ENCODE data around the gene NID1. TPM values are rescaled to one million over a fixed set of nuclear protein-coding genes. Genes with fewer than 3 reads are reported as not detected.
A peak's percentile ranks its signal among the peaks of the same experiment; 100 is the strongest.

NID1 gene
- total and polyA plus RNA-seq, 2 donors: 4.6 to 10.9 TPM

DNA sequence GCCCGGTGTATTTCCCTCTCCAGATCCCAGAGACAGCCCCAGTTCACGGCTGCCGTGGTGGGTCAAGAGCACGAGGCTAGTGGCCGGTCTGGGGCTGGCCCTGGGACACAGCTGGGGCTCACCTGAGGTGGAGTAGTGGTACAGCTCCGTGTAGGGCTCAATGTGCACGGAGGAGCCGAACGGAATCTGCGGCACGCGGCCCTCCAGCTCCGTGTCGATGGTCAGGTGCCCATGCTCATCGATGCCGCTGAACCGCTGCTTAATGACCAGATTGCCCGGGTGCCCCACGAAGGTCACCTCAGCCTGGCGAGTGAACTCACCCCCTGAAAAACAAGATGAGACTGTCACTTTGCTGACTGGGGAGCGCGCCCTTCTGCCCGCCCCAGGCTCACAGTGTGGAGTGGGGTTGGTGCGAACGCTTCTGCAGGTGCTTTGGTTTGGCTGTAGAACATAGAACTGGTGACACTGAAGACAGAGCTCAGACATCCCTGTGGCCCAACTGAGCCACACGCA is 35.4 kb downstream of the NID1 start:
- 95% methylated on average over 26 of the region's 26 CpGs for WGBS
- DNase-seq (ENCODE audit: low read depth in 6 of 9, low spot score in 9 of 9): no peak
- H3K36me3 ChIP-seq (ENCODE audit: control insufficient read depth in 2 of 2, insufficient read depth in 2 of 2, low read length in 1 of 2): no peaks in the 10 kb centered on the region

DNA sequence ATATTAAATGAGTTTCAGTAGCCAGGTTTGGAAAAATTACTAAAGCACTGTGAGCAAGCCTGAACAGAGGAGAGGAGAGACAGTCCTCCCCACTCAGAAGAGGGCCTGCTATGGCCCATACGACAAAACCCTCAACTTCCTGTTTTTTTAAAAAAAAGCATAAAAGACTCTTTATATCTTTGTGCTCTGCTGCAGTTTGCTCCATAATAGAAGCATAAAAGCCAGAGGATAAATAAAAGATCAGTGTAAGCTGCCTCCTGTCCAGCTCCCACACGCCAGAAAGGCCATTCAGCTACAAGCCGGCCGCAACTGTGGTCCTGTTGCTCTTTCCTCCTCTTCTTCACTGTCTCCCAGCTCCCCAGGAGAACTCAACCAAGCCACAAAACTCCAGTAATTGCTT is 37.8 kb downstream of the NID1 start:
- no peak overlapping the region for H3K4me3 ChIP-seq (ENCODE audit: low read length in 2 of 2)
- no peaks in the 10 kb centered on the region for H3K9me3 ChIP-seq (ENCODE audit: control insufficient read depth in 2 of 2, insufficient read depth in 1 of 2, low read length in 1 of 2)
- no peaks in the 10 kb centered on the region for H3K27me3 ChIP-seq (ENCODE audit: control insufficient read depth in 2 of 2, insufficient read depth in 1 of 2, low read length in 1 of 2)
- H3K36me3 ChIP-seq (ENCODE audit: control insufficient read depth in 2 of 2, insufficient read depth in 2 of 2, low read length in 1 of 2): no peaks in the 10 kb centered on the region
- WGBS: 66% methylated on average over 4 of the region's 4 CpGs
- no peak overlapping the region for H3K27ac ChIP-seq (ENCODE audit: low read depth in 1 of 2, low read length in 1 of 2)
- DNase-seq (ENCODE audit: low read depth in 6 of 9, low spot score in 9 of 9): peak in 3 of 9 donors; percentile 6 to 28 (median 9)
- peaks cover 0 to 7% of the 10 kb centered on the region in 2 donors for H3K4me1 ChIP-seq (ENCODE audit: control insufficient read depth in 2 of 2, insufficient read depth in 2 of 2, low read length in 2 of 2)

More for the DNA sequence above, 35.4 kb downstream of the NID1 start:
- peaks cover 0 to 7% of the 10 kb centered on the region in 2 donors for H3K4me1 ChIP-seq (ENCODE audit: control insufficient read depth in 2 of 2, insufficient read depth in 2 of 2, low read length in 2 of 2)
- no peak overlapping the region for H3K27ac ChIP-seq (ENCODE audit: low read depth in 1 of 2, low read length in 1 of 2)
- H3K9me3 ChIP-seq (ENCODE audit: control insufficient read depth in 2 of 2, insufficient read depth in 1 of 2, low read length in 1 of 2): no peaks in the 10 kb centered on the region
- H3K4me3 ChIP-seq (ENCODE audit: low read length in 2 of 2): no peak overlapping the region
- H3K27me3 ChIP-seq (ENCODE audit: control insufficient read depth in 2 of 2, insufficient read depth in 1 of 2, low read length in 1 of 2): no peaks in the 10 kb centered on the region

DNA sequence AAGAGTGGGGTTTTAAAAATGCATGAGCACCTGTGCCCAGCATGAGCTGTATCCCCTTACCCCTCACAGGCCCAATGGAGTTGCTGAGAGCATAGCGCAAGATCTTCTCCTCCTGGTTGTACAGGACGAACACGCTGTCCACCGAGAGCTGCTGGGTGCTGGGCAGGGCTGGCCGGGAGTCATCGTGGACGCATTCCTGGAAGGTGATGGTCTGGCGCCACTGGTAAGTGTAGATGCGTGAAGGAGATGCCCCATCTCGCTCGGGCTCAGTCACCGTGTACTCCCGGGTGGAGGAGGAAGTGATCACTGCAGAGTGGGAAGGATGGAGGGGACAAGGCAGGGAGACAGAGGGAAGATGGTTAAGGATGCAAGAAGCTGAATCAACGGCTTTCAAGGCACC is 39.1 kb downstream of the NID1 start:
- no peak for DNase-seq (ENCODE audit: low read depth in 6 of 9, low spot score in 9 of 9)
- Histone ChIP-seq H3K4me3 (ENCODE audit: low read length in 2 of 2) (no peak overlapping the region), H3K4me1 (ENCODE audit: control insufficient read depth in 2 of 2, insufficient read depth in 2 of 2, low read length in 2 of 2) (peaks cover 0 to 7% of the 10 kb centered on the region in 2 donors), H3K9me3 (ENCODE audit: control insufficient read depth in 2 of 2, insufficient read depth in 1 of 2, low read length in 1 of 2) (no peaks in the 10 kb centered on the region), H3K27me3 (ENCODE audit: control insufficient read depth in 2 of 2, insufficient read depth in 1 of 2, low read length in 1 of 2) (no peaks in the 10 kb centered on the region), H3K36me3 (ENCODE audit: control insufficient read depth in 2 of 2, insufficient read depth in 2 of 2, low read length in 1 of 2) (no peaks in the 10 kb centered on the region), H3K27ac (ENCODE audit: low read depth in 1 of 2, low read length in 1 of 2) (no peak overlapping the region)
- WGBS: 99% methylated on average over 14 of the region's 14 CpGs

DNA sequence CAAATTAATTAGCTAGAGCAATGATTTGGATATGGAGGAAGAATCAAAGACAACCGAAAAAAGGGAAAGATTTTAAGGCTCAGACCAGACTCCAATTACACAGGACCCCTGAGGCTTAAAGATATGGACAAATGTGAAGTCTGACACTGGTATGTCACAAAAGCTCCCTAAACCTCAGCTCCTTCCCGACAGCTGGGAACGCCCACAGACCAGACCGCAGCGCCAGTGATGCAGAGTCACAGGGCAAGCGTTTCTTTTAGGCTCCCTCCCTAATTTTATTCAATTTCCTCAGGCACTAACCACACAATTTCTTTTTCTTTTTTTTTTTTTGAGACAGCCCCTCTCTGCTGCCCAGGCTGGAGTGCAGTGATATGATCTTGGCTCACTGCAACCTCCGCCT is 40.2 kb downstream of the NID1 start:
- Histone ChIP-seq H3K27ac (ENCODE audit: low read depth in 1 of 2, low read length in 1 of 2) (no peak overlapping the region), H3K4me1 (ENCODE audit: control insufficient read depth in 2 of 2, insufficient read depth in 2 of 2, low read length in 2 of 2) (peaks cover 0 to 7% of the 10 kb centered on the region in 2 donors), H3K27me3 (ENCODE audit: control insufficient read depth in 2 of 2, insufficient read depth in 1 of 2, low read length in 1 of 2) (no peaks in the 10 kb centered on the region), H3K9me3 (ENCODE audit: control insufficient read depth in 2 of 2, insufficient read depth in 1 of 2, low read length in 1 of 2) (no peaks in the 10 kb centered on the region), H3K4me3 (ENCODE audit: low read length in 2 of 2) (no peak overlapping the region), H3K36me3 (ENCODE audit: control insufficient read depth in 2 of 2, insufficient read depth in 2 of 2, low read length in 1 of 2) (no peaks in the 10 kb centered on the region)
- no peak for DNase-seq (ENCODE audit: low read depth in 6 of 9, low spot score in 9 of 9)
- whole genome bisulfite sequencing: 86% methylated on average over 7 of the region's 7 CpGs

DNA sequence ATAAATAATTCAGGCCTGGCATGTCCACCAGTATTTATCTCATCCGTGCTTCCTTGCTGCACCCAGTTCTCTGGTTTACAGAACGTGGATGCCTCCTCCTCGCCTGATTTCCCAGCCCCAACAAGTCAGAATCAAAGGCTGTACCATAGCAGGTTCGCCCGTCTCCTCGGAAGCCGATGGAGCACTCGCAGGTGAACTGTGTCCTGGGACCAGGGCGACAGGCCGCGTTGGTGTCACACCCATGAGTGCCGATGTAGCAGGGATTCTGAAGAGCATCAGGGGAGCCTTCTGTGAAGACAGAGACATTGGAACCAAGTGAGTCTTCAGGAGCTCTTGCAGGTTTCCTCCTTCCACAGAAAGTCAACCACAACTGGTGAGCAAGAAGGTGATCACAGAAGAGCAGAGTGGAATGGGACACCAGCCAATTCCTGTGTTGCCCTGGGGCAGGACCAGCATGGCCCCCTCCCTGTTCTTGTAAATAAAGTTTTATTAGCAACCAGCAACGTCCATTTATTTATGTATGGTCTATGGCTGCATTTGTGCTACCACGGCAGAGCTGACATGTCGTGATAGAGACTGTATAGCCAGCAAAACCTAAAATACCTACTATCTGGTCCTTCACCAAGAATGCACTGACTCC is 40.8 kb downstream of the NID1 start:
- 96% methylated on average over 15 of the region's 15 CpGs for WGBS
- no peaks in the 10 kb centered on the region for H3K9me3 ChIP-seq (ENCODE audit: control insufficient read depth in 2 of 2, insufficient read depth in 1 of 2, low read length in 1 of 2)
- no peak overlapping the region for H3K27ac ChIP-seq (ENCODE audit: low read depth in 1 of 2, low read length in 1 of 2)

DNA sequence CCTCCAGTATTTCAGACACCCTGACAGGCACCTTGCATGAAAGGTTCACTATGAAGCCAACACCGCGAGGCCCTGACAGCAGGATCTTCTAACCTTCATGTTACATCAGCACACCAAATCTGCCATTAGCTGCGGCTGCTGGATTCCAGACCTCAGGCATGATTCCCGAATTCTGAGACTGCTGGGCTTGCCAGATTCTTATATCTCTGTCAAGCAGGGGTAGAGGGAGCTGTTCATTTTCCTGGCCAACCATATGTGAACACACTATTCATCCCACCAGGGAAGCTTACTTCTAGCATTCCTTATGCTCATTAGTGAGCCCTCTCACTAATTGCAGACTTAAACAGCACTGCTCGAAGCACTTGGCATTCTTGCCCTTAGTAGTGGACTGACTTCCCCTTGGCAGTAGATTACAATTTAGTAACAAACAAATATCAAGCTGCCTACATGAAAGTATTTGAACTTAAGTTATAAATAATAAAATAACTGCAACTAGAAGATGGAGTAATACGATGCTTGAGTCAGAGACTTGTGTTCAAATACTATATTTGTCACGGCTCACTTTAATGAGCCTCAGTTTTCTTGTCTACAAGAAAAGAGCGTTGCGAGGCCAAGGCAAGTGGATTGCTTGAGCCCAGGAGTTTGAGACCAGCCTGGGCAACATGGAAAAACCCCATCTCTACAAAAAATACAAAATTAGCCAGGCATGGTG is 43.3 kb downstream of the NID1 start:
- DNase-seq (ENCODE audit: low read depth in 6 of 9, low spot score in 9 of 9): no peak
- no peaks in the 10 kb centered on the region for H3K9me3 ChIP-seq (ENCODE audit: control insufficient read depth in 2 of 2, insufficient read depth in 1 of 2, low read length in 1 of 2)
- H3K36me3 ChIP-seq (ENCODE audit: control insufficient read depth in 2 of 2, insufficient read depth in 2 of 2, low read length in 1 of 2): no peaks in the 10 kb centered on the region
- H3K27me3 ChIP-seq (ENCODE audit: control insufficient read depth in 2 of 2, insufficient read depth in 1 of 2, low read length in 1 of 2): no peaks in the 10 kb centered on the region
- no peak overlapping the region for H3K27ac ChIP-seq (ENCODE audit: low read depth in 1 of 2, low read length in 1 of 2)
- peaks cover 0 to 3% of the 10 kb centered on the region in 2 donors for H3K4me1 ChIP-seq (ENCODE audit: control insufficient read depth in 2 of 2, insufficient read depth in 2 of 2, low read length in 2 of 2)
- WGBS: 95% methylated on average over 9 of the region's 9 CpGs
- H3K4me3 ChIP-seq (ENCODE audit: low read length in 2 of 2): no peak overlapping the region

More for the DNA sequence above, 40.8 kb downstream of the NID1 start:
- no peak for DNase-seq (ENCODE audit: low read depth in 6 of 9, low spot score in 9 of 9)
- Histone ChIP-seq H3K4me1 (ENCODE audit: control insufficient read depth in 2 of 2, insufficient read depth in 2 of 2, low read length in 2 of 2) (peaks cover 0 to 9% of the 10 kb centered on the region in 2 donors), H3K27me3 (ENCODE audit: control insufficient read depth in 2 of 2, insufficient read depth in 1 of 2, low read length in 1 of 2) (no peaks in the 10 kb centered on the region), H3K36me3 (ENCODE audit: control insufficient read depth in 2 of 2, insufficient read depth in 2 of 2, low read length in 1 of 2) (no peaks in the 10 kb centered on the region), H3K4me3 (ENCODE audit: low read length in 2 of 2) (no peak overlapping the region)

DNA sequence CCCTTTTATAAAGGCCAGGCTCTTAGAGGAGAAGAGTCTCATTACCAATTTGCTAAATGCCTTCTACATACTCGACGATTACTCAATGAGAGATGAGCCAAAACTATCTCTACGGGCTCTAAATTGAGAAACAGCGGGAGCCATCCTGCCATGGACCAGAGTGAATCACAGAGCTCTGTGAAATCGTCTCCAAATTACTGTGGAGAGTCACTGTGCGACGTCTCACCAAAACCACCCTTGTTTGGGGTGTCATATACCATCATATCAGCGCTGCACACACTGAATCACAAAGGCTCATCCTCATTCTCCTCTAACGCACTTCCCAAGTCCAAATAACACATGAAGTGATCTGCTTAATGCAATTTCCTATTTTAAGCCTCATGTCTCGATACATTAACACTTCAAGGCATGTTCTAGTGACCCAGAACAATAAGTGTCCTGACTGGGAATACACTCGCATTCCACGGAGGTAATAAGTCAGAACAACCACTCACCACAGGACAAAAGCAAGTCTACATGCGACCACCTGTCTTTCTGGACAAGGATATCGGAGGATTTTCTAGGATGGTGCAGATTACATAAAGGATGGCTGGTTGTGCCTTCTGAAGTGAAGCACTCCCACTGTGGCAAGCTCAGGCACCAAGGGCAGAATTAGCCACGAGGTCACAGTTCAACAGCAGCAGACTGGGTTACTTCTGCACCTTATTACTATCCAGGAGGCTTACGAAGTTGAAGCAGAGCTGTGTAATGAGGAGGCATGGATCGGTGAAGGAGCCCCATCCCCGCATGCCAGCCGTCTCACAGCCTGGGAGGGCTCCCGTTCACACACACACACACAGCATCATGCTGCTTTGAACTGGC is 44.3 kb downstream of the NID1 start:
- Histone ChIP-seq H3K27ac (ENCODE audit: low read depth in 1 of 2, low read length in 1 of 2) (no peak overlapping the region), H3K36me3 (ENCODE audit: control insufficient read depth in 2 of 2, insufficient read depth in 2 of 2, low read length in 1 of 2) (no peaks in the 10 kb centered on the region), H3K4me1 (ENCODE audit: control insufficient read depth in 2 of 2, insufficient read depth in 2 of 2, low read length in 2 of 2) (peaks cover 0 to 3% of the 10 kb centered on the region in 2 donors), H3K4me3 (ENCODE audit: low read length in 2 of 2) (no peak overlapping the region), H3K9me3 (ENCODE audit: control insufficient read depth in 2 of 2, insufficient read depth in 1 of 2, low read length in 1 of 2) (no peaks in the 10 kb centered on the region), H3K27me3 (ENCODE audit: control insufficient read depth in 2 of 2, insufficient read depth in 1 of 2, low read length in 1 of 2) (no peaks in the 10 kb centered on the region)
- 95% methylated on average over 20 of the region's 20 CpGs for WGBS
- no peak for DNase-seq (ENCODE audit: low read depth in 6 of 9, low spot score in 9 of 9)

DNA sequence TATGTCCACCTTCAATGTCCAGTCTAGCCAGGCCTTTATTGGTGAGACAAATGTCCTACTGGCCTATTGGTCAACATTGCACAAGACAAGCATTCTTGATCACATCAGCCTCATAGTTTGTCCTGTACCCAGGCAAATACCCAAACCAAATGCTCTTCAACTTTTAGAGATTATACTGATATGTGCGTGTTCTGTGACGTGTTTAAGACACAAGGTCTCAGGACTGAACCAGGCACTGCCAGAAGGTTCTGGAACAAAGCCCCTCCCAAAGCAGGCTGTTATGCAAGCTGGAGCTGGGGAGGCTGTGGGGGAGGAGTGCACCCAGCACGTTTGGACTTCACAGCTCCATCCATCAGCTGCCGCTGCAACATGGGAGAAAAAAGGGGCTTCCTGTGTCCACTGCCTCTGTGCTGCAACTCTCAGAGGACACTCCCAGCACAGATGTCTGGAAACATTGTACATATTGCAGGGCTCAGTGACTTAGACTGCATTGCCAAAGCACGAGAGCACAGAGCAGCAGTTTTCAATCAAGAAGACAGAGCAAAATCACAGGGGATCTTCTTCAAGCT is 45.9 kb downstream of the NID1 start:
- Histone ChIP-seq H3K4me1 (ENCODE audit: control insufficient read depth in 2 of 2, insufficient read depth in 2 of 2, low read length in 2 of 2) (peaks cover 0 to 3% of the 10 kb centered on the region in 2 donors), H3K9me3 (ENCODE audit: control insufficient read depth in 2 of 2, insufficient read depth in 1 of 2, low read length in 1 of 2) (no peaks in the 10 kb centered on the region), H3K27ac (ENCODE audit: low read depth in 1 of 2, low read length in 1 of 2) (no peak overlapping the region), H3K4me3 (ENCODE audit: low read length in 2 of 2) (no peak overlapping the region), H3K27me3 (ENCODE audit: control insufficient read depth in 2 of 2, insufficient read depth in 1 of 2, low read length in 1 of 2) (no peaks in the 10 kb centered on the region), H3K36me3 (ENCODE audit: control insufficient read depth in 2 of 2, insufficient read depth in 2 of 2, low read length in 1 of 2) (no peaks in the 10 kb centered on the region)
- WGBS: 89% methylated on average over 5 of the region's 5 CpGs
- no peak for DNase-seq (ENCODE audit: low read depth in 6 of 9, low spot score in 9 of 9)
